ENCODE data around the gene SUPT20HL2. TPM values are rescaled to one million over a fixed set of nuclear protein-coding genes. Genes with fewer than 3 reads are reported as not detected.
A peak's percentile ranks its signal among the peaks of the same experiment; 100 is the strongest.

Gene SUPT20HL2
- total RNA-seq, 1 experiment from 2014 or later: not detected

DNA sequence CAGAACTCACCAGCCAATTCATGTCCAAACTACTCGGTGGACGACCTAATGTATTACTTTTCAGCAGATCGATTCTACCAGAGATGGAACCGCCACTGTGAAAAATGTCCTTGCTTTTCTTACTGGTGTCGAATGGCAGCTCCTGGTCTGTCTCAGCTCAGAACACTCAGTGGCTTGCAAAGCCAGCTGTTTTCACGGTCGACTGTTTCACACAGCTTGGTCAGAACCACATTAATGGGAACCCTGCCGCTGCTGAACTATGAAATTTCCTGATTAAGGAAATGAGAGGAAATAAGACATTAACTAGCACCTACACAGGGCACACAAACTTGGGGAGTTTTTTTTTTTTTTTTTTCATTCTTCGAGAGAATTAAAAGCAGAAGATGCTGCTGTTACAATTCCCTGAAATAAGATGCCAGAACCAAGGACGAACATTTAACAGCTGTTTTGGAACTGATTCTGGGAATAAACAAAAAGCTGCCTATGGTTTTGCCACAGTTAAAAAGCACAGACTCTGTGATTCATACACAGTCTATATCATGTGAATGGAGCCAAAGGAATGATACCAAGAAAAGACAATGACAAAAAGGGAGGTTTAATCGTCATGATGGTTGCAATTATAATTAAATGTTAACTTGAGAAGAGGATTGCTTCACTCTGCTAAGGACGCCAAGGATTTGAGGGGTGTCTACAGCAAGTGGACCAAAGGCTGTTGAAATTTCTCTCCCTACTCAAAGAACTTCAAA is 31.3 kb downstream of the SUPT20HL2 start:
- ChIA-PET CTCF (interaction anchor here (0.6 to 1.4 kb wide), 6 partner anchors 12 to 704 kb away, joined by 3 to 5 read pairs (median 3); no protein-coding TSS in a partner anchor), POLR2A (no interaction called here)
- peak overlapping the region; percentile 36; the same call in 1 of the 2 replicates for H3K4me3 Mint-ChIP-seq
- H3K9me3 Mint-ChIP-seq: no peaks in the 10 kb centered on the region
- ATAC-seq: peak; percentile 65
- peaks cover 29% of the 10 kb centered on the region for H3K4me1 Mint-ChIP-seq
- no peaks in the 10 kb centered on the region for H3K27me3 Mint-ChIP-seq (ENCODE audit: low read depth)
- DNase-seq (ENCODE audit: low spot score): no peak
- peak overlapping the region; percentile 42 for H3K27ac Mint-ChIP-seq
- H3K36me3 Mint-ChIP-seq: no peaks in the 10 kb centered on the region
- no peak for TF ChIP-seq NFYB (CRISPR knock-in tag; conservative IDR thresholded peaks at IDR 0.05; ENCODE audit: low read depth)
- no peak for TF ChIP-seq ELF4 (CRISPR knock-in tag; IDR thresholded peaks at IDR 0.05; ENCODE audit: low read depth)
- no peak for TF ChIP-seq ESRRA (CRISPR knock-in tag; IDR thresholded peaks at IDR 0.05; ENCODE audit: borderline replicate concordance)
- TF ChIP-seq GRHL2 (CRISPR knock-in tag; IDR thresholded peaks at IDR 0.05; ENCODE audit: insufficient replicate concordance, severe bottlenecking): no peak
- TF ChIP-seq NR3C1 (CRISPR knock-in tag; conservative IDR thresholded peaks at IDR 0.05; ENCODE audit: low read depth): no peak
- TF ChIP-seq NR2C2 (CRISPR knock-in tag; IDR thresholded peaks at IDR 0.05): no peak
- no peak for TF ChIP-seq TEAD1 (CRISPR knock-in tag; IDR thresholded peaks at IDR 0.05)
- no peak for TF ChIP-seq OVOL2 (CRISPR knock-in tag; IDR thresholded peaks at IDR 0.05; ENCODE audit: borderline replicate concordance)
- TF ChIP-seq, protein P1, sequence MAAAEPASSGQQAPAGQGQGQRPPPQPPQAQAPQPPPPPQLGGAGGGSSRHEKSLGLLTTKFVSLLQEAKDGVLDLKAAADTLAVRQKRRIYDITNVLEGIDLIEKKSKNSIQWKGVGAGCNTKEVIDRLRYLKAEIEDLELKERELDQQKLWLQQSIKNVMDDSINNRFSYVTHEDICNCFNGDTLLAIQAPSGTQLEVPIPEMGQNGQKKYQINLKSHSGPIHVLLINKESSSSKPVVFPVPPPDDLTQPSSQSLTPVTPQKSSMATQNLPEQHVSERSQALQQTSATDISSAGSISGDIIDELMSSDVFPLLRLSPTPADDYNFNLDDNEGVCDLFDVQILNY (CRISPR knock-in tag; IDR thresholded peaks at IDR 0.05): no peak
- no peak for TF ChIP-seq SOX15 (CRISPR knock-in tag; IDR thresholded peaks at IDR 0.05)
- TF ChIP-seq, protein P2, sequence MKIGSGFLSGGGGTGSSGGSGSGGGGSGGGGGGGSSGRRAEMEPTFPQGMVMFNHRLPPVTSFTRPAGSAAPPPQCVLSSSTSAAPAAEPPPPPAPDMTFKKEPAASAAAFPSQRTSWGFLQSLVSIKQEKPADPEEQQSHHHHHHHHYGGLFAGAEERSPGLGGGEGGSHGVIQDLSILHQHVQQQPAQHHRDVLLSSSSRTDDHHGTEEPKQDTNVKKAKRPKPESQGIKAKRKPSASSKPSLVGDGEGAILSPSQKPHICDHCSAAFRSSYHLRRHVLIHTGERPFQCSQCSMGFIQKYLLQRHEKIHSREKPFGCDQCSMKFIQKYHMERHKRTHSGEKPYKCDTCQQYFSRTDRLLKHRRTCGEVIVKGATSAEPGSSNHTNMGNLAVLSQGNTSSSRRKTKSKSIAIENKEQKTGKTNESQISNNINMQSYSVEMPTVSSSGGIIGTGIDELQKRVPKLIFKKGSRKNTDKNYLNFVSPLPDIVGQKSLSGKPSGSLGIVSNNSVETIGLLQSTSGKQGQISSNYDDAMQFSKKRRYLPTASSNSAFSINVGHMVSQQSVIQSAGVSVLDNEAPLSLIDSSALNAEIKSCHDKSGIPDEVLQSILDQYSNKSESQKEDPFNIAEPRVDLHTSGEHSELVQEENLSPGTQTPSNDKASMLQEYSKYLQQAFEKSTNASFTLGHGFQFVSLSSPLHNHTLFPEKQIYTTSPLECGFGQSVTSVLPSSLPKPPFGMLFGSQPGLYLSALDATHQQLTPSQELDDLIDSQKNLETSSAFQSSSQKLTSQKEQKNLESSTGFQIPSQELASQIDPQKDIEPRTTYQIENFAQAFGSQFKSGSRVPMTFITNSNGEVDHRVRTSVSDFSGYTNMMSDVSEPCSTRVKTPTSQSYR (CRISPR knock-in tag; IDR thresholded peaks at IDR 0.05): no peak
- TF ChIP-seq, protein P3, sequence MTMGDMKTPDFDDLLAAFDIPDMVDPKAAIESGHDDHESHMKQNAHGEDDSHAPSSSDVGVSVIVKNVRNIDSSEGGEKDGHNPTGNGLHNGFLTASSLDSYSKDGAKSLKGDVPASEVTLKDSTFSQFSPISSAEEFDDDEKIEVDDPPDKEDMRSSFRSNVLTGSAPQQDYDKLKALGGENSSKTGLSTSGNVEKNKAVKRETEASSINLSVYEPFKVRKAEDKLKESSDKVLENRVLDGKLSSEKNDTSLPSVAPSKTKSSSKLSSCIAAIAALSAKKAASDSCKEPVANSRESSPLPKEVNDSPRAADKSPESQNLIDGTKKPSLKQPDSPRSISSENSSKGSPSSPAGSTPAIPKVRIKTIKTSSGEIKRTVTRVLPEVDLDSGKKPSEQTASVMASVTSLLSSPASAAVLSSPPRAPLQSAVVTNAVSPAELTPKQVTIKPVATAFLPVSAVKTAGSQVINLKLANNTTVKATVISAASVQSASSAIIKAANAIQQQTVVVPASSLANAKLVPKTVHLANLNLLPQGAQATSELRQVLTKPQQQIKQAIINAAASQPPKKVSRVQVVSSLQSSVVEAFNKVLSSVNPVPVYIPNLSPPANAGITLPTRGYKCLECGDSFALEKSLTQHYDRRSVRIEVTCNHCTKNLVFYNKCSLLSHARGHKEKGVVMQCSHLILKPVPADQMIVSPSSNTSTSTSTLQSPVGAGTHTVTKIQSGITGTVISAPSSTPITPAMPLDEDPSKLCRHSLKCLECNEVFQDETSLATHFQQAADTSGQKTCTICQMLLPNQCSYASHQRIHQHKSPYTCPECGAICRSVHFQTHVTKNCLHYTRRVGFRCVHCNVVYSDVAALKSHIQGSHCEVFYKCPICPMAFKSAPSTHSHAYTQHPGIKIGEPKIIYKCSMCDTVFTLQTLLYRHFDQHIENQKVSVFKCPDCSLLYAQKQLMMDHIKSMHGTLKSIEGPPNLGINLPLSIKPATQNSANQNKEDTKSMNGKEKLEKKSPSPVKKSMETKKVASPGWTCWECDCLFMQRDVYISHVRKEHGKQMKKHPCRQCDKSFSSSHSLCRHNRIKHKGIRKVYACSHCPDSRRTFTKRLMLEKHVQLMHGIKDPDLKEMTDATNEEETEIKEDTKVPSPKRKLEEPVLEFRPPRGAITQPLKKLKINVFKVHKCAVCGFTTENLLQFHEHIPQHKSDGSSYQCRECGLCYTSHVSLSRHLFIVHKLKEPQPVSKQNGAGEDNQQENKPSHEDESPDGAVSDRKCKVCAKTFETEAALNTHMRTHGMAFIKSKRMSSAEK (CRISPR knock-in tag; IDR thresholded peaks at IDR 0.05; ENCODE audit: borderline replicate concordance): no peak

DNA sequence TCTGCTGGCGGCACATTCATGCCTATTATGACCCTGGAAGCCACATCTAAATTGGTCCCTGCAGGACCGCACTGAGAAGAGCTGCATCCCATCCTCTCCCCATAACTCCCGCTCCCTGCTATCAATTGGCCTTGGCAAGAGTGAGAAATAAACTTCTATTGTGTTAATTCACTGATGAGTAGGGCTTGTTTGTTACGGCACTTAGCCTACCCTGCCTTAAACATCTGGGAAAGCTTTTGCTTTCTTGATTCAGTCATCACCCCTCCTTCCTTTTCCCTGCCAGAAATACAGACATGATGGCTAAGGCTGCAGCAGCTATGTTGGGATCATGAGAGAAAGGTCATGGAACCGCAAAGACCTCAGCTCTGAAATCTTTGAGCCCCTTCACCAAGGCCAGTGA is 36.5 kb downstream of the SUPT20HL2 start:
- Mint-ChIP-seq H3K9me3 (no peaks in the 10 kb centered on the region), H3K36me3 (no peaks in the 10 kb centered on the region), H3K27me3 (ENCODE audit: low read depth) (no peaks in the 10 kb centered on the region), H3K4me1 (peaks cover 13% of the 10 kb centered on the region), H3K4me3 (no peak overlapping the region), H3K27ac (no peak overlapping the region)
- CTCF ChIA-PET: interaction anchor here (0.9 kb wide), 1 partner anchor 17 kb away, joined by 3 read pairs; no protein-coding TSS in a partner anchor
- ATAC-seq (no peak), DNase-seq (ENCODE audit: low spot score) (no peak)
- POLR2A ChIA-PET: no interaction called here
- TF ChIP-seq SOX15 (CRISPR knock-in tag; IDR thresholded peaks at IDR 0.05) (no peak), NR1H2 (CRISPR knock-in tag; IDR thresholded peaks at IDR 0.05) (no peak), MXD4 (CRISPR knock-in tag; IDR thresholded peaks at IDR 0.05; ENCODE audit: borderline replicate concordance) (no peak), ZNF317 (CRISPR knock-in tag; IDR thresholded peaks at IDR 0.05; ENCODE audit: borderline replicate concordance, low read depth) (no peak), ZNF671 (CRISPR knock-in tag; IDR thresholded peaks at IDR 0.05) (no peak), GTF2I (CRISPR knock-in tag; conservative IDR thresholded peaks at IDR 0.05) (no peak), IRF2 (CRISPR knock-in tag; IDR thresholded peaks at IDR 0.05; ENCODE audit: borderline replicate concordance, low read depth) (no peak), ZNF232 (CRISPR knock-in tag; IDR thresholded peaks at IDR 0.05) (no peak)
- TF ChIP-seq, protein P4, sequence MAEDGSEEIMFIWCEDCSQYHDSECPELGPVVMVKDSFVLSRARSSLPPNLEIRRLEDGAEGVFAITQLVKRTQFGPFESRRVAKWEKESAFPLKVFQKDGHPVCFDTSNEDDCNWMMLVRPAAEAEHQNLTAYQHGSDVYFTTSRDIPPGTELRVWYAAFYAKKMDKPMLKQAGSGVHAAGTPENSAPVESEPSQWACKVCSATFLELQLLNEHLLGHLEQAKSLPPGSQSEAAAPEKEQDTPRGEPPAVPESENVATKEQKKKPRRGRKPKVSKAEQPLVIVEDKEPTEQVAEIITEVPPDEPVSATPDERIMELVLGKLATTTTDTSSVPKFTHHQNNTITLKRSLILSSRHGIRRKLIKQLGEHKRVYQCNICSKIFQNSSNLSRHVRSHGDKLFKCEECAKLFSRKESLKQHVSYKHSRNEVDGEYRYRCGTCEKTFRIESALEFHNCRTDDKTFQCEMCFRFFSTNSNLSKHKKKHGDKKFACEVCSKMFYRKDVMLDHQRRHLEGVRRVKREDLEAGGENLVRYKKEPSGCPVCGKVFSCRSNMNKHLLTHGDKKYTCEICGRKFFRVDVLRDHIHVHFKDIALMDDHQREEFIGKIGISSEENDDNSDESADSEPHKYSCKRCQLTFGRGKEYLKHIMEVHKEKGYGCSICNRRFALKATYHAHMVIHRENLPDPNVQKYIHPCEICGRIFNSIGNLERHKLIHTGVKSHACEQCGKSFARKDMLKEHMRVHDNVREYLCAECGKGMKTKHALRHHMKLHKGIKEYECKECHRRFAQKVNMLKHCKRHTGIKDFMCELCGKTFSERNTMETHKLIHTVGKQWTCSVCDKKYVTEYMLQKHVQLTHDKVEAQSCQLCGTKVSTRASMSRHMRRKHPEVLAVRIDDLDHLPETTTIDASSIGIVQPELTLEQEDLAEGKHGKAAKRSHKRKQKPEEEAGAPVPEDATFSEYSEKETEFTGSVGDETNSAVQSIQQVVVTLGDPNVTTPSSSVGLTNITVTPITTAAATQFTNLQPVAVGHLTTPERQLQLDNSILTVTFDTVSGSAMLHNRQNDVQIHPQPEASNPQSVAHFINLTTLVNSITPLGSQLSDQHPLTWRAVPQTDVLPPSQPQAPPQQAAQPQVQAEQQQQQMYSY (CRISPR knock-in tag; IDR thresholded peaks at IDR 0.05): no peak
- TF ChIP-seq, protein P5, sequence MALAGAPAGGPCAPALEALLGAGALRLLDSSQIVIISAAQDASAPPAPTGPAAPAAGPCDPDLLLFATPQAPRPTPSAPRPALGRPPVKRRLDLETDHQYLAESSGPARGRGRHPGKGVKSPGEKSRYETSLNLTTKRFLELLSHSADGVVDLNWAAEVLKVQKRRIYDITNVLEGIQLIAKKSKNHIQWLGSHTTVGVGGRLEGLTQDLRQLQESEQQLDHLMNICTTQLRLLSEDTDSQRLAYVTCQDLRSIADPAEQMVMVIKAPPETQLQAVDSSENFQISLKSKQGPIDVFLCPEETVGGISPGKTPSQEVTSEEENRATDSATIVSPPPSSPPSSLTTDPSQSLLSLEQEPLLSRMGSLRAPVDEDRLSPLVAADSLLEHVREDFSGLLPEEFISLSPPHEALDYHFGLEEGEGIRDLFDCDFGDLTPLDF (CRISPR knock-in tag; IDR thresholded peaks at IDR 0.05): no peak
- TF ChIP-seq, protein P6, sequence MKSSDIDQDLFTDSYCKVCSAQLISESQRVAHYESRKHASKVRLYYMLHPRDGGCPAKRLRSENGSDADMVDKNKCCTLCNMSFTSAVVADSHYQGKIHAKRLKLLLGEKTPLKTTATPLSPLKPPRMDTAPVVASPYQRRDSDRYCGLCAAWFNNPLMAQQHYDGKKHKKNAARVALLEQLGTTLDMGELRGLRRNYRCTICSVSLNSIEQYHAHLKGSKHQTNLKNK (CRISPR knock-in tag; IDR thresholded peaks at IDR 0.05): no peak

Data from WTC11 (cell line).